Stimulated activated CD8-positive, alpha-beta memory T cell treated with anti-CD3 and anti-CD28 coated beads, Interleukin-12 subunit alpha, Interleukin-12 subunit beta, amount 100 ng/mL, for 4 hours (primary cell): ENCODE data around the gene WBP2NL.

Source experiments
- DNase-seq: peaks from one replicate; pipeline ENCODE4 v3.0.0-alpha.2; 2020; ENCODE audit warnings: low read depth

The WBP2NL gene

DNA sequence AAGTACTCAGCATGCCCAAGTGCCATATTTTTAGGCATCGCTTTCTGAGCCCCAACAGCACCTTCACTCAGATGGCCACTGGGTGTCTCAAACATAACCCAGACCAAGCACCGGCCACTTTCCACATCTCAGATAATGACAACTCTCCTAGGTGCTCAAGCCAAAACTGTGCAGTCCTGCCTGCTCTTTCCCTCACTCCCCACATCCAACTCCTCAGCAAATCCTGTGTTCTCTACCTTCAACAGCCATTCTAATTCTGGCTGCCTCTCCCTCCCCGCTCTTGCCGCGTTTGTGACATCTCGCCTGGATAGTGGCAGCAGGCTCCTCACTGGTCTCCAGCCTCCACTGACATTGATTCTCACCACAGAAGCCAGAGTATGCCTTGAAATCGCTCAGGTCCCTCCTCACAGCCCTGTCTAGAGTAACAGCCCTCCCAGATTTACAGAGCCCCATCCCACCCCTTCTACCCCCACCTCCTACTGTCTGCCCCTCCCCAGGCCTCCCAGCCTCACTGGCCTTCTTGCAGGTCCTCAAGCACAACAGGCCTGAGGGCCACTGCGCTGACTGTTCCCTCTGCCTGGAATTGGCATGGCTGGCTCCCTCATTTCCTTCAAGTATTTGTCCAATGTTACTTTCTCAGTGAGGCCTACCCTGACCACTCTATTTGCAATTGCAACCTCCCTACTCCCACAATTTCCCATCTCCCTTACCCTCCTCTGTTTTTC is 74.2 kb downstream of the WBP2NL start:
- DNase-seq = no peak

GRCh38 chr22:42073621-42074041 is 75.0 kb downstream of the WBP2NL start:
- DNase-seq = no peak

- peak; percentile 41 for DNase-seq
These were observed 75.7 kb downstream of the WBP2NL start, which contains the start of gene PHETA2 for GRCh38 chr22:42074132-42074811. PHETA2 (plus strand) TSS chr22:42074248; CDS start chr22:42077294, 3,046 bp downstream.

DNA sequence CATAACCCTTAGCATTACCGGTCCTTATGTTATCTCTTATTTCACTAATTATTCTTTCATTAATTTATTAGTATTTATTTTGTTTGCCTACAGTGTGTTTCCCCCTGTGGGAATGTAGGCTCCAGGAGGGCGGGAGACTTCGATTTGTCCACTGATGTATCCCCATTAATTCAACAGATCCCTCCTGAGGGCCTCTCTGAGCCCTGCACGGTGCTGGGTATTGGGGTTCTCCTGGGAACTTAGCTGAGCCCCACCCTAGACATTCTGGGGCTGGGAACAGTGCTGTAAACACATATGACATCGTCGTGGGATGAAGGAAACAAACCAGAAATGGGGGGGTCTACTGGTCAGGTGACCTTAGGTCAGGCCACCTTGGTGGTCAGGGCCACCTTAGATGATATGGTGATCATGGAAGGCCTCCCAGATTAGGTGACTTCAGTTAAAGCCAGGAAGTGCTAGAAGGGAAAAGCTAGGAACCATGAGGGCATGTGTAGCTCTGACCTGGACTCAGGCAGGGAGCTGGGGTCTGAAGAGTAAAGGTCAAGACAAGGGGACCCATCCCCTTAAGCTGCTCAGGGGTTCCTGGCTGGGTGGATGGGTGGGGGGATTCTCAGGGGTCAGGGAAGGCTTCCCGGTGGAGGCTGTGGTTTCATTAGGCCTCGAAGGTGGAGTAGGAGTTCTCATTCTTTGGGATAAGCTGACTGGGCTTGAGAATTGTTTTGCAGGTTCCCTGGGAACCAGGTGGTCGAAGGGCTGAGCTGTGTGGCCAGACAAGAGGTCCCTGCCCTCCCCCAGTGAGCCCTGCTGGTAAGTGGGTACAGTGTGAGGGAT is 76.5 kb downstream of the WBP2NL start:
- DNase-seq = no peak

DNA sequence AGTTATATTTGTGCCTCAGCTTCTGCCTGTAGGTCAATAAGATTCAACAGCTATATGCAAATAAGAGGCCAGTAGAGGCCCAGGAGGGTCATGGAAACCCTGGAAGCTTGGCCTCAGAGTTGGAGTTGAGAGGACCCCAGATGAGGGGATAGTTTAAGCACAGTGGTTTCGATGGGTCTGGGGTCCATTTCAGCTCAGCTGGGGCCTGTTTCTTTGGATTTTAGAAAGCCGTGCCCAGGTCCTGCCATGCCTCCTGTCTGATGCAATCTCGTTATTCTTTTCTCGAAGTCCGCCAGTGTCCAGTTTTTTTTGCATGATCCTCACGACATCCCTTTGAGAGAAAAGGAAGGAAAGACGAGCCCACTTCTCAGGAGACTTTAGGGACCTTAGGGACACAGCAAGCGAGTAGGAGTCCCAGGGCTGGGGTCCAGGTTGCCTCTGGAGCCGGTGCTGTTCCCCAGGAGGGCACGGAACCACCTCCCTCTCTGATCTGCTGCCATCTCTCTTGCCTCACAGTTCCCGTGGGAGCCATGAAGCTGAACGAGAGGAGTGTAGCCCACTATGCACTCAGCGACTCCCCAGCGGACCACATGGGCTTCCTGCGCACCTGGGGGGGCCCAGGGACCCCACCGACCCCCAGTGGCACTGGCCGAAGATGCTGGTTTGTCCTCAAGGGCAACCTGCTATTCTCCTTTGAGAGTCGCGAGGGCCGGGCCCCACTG is 78.3 kb downstream of the WBP2NL start:
- DNase-seq = no peak

DNA sequence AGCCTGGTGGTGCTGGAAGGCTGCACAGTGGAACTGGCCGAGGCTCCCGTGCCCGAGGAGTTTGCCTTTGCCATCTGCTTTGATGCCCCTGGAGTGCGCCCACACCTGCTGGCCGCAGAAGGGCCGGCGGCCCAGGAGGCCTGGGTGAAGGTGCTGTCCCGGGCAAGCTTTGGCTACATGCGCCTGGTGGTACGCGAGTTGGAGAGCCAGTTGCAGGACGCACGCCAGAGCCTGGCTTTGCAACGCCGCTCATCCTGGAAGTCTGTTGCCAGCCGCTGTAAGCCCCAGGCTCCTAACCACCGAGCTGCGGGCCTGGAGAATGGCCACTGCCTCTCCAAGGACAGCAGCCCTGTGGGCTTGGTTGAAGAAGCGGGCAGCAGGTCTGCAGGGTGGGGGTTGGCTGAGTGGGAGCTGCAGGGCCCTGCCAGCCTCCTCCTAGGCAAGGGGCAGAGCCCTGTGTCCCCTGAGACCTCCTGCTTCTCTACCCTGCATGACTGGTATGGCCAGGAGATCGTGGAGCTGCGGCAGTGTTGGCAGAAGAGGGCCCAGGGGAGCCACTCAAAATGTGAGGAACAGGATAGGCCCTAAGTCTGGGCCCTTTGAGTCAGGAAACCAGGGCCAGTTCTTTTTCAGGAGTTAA is 79.0 kb downstream of the WBP2NL start:
- no peak for DNase-seq
